ENCODE results near the gene SAP30. TPM values are rescaled to one million over a fixed set of nuclear protein-coding genes. Genes with fewer than 3 reads are reported as not detected.
A peak's percentile ranks its signal among the peaks of the same experiment; 100 is the strongest.

The SAP30 gene
- total and polyA plus RNA-seq, 9 donors = 10.7 to 32.3 (median 15.7) TPM

DNA sequence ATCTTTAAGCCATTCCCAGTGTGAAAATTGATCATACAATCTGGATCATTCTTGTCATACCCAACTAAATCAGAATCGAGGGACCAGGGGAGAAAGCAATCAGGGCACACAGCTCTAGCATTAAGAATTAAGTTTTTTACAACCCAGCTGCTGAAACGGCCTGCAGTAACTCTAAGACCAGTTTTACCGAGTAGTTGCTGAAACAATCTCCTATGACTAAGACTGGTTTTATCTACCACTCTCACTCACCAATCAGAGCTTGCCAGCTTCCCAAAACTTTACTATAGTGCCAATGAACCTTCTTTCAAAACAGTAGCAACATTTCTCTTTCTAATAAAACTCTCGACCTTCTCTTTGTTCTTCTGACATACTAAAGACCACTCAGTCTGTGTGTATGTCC, 2.8 kb upstream of the SAP30 start:
- no peak for DNase-seq
- WGBS, 3 donors = 26 to 40% (median 30%) methylated on average over 4 of the region's 4 CpGs
- H3K4me3 ChIP-seq = peak overlapping the region; percentile 10
- no peaks in the 10 kb centered on the region for H3K27me3 ChIP-seq
- H3K9me3 ChIP-seq = no peaks in the 10 kb centered on the region
- H3K27ac ChIP-seq = no peak overlapping the region
- H3K4me1 ChIP-seq (ENCODE audit: insufficient read depth) = peaks cover 5% of the 10 kb centered on the region
- TF ChIP-seq, protein P1, sequence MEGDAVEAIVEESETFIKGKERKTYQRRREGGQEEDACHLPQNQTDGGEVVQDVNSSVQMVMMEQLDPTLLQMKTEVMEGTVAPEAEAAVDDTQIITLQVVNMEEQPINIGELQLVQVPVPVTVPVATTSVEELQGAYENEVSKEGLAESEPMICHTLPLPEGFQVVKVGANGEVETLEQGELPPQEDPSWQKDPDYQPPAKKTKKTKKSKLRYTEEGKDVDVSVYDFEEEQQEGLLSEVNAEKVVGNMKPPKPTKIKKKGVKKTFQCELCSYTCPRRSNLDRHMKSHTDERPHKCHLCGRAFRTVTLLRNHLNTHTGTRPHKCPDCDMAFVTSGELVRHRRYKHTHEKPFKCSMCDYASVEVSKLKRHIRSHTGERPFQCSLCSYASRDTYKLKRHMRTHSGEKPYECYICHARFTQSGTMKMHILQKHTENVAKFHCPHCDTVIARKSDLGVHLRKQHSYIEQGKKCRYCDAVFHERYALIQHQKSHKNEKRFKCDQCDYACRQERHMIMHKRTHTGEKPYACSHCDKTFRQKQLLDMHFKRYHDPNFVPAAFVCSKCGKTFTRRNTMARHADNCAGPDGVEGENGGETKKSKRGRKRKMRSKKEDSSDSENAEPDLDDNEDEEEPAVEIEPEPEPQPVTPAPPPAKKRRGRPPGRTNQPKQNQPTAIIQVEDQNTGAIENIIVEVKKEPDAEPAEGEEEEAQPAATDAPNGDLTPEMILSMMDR (IDR thresholded peaks at IDR 0.05) = no peak
- no peak for TF ChIP-seq EP300 (IDR thresholded peaks at IDR 0.05)
- intact Hi-C loops (cut with DNase I) = loop anchor here in 1 of 4 donors (10.0 kb wide), 1 partner anchor 917 kb away; the partner anchor contains the start of genes CEP44 and FBXO8
- no peaks in the 10 kb centered on the region for H3K36me3 ChIP-seq

DNA sequence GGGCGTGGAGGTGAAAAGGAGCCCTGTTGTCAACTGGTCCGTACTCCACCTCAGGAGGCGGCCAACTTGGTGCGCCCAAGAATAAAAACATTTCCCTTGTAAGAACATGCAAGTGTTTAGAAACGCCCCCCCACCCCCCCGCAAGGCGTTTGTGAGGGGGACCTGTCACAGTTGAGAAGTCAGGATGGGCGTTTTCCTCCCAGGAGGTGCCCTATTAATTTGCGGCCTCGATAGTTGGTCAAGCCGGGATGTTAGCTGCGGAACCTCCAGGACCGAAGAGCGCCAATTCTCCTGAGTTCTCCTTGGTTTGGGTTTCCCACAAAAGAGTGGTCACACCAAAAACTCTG, 651 bp upstream of the SAP30 start:
- Histone ChIP-seq H3K9me3 (no peaks in the 10 kb centered on the region), H3K27me3 (no peaks in the 10 kb centered on the region), H3K36me3 (no peaks in the 10 kb centered on the region), H3K4me3 (peak overlapping the region; percentile 67), H3K4me1 (ENCODE audit: insufficient read depth) (peaks cover 6% of the 10 kb centered on the region), H3K27ac (peak overlapping the region; percentile 76 to 92)
- WGBS, 3 donors = 0 to 1% (median 0%) methylated on average over 14 of the region's 14 CpGs
- DNase-seq = peak; percentile 62 to 77 (median 73)
- intact Hi-C loops (cut with DNase I) = loop anchor here in 2 of 4 donors (2.0 to 5.0 kb wide), 2 partner anchors 35 to 38 kb away; partner anchors contain the start of gene HMGB2 (in 2 of the 2)
- TF ChIP-seq POLR2A (IDR thresholded peaks at IDR 0.05) (no peak), EP300 (IDR thresholded peaks at IDR 0.05) (no peak)
- TF ChIP-seq, protein P1 (IDR thresholded peaks at IDR 0.05) = no peak

DNA sequence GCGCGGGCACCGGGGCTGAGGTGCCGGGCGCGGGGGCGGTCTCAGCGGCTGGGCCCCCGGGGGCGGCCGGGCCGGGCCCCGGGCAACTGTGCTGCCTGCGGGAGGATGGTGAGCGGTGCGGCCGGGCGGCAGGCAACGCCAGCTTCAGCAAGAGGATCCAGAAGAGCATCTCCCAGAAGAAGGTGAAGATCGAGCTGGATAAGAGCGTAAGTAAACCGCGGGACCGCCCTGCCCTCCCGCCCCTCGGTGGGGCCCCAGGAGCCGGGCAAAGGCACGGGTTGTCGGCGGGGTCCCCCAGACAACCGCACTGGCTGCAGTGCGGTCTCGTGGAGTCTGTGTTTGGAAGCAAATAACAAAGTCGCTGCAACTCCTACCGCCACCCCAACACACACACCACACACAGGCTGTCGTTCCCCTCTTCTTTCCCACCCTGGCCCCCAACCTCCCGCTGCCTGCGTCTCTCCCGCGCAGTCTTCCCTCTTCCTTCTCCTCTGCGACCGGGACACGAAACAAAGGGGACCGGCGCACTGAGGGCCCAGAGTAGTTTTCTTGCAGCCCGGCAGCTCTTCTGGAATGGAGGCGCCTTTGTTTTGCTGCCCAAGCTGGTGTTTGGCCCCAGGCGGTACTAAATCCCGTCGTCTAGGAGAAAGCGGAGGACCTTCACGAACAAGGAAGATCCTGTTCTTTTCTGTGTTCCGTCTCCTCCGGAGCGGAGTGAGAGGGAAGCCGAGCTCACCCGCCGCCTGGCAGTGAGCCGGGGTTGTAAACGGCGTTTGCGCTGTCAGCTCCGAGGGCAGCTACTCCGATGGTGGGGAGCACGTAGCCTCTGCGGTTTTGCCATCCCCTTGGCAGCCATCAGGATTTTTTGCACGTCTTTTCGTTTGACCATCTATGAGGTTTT, 788 bp downstream of the SAP30 start:
- DNase-seq = peak; percentile 64 to 83 (median 76)

DNA sequence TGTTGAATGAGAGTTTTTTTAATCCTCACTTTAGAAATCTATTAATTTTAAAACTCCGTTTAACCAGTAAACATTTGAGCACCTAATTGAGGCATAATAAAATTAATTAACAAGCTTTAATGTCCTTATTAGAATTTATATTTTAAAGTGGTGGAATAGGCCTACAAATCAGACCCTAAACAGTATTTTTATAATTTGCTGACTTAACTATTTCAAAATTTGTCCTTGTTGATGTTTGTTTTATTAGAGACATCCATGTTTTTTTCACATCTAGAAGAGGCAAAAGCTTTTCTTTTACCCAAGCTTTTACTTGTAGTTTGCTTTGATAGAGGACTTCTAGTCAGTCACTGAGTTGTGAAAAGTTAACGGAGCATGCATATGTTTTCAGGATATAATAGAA, 3.8 kb downstream of the SAP30 start:
- no peak for DNase-seq
- no peak for TF ChIP-seq EP300 (IDR thresholded peaks at IDR 0.05)
- TF ChIP-seq POLR2A (IDR thresholded peaks at IDR 0.05) = no peak
- TF ChIP-seq, protein P1 (IDR thresholded peaks at IDR 0.05) = no peak
- H3K27ac ChIP-seq = no peak overlapping the region
- H3K4me3 ChIP-seq = no peak overlapping the region
- peaks cover 3% of the 10 kb centered on the region for H3K4me1 ChIP-seq (ENCODE audit: insufficient read depth)
- H3K36me3 ChIP-seq = no peaks in the 10 kb centered on the region
- no peaks in the 10 kb centered on the region for H3K27me3 ChIP-seq
- H3K9me3 ChIP-seq = no peaks in the 10 kb centered on the region
- intact Hi-C loops (cut with DNase I) = loop anchor here in 1 of 4 donors (5.0 kb wide), 1 partner anchor 42 kb away; the partner anchor contains the start of gene HMGB2
- 95 to 97% (median 95%) methylated on average over 2 of the region's 2 CpGs for WGBS, 3 donors

More for the DNA sequence above, 788 bp downstream of the SAP30 start:
- Histone ChIP-seq H3K27ac (peak overlapping the region; percentile 75 to 85), H3K36me3 (no peaks in the 10 kb centered on the region), H3K4me1 (ENCODE audit: insufficient read depth) (peaks cover 6% of the 10 kb centered on the region), H3K9me3 (no peaks in the 10 kb centered on the region), H3K27me3 (no peaks in the 10 kb centered on the region), H3K4me3 (peak overlapping the region; percentile 67)
- WGBS, 3 donors = 0 to 1% (median 1%) methylated on average over 65 to 68 of the region's 68 CpGs
- TF ChIP-seq, protein P1 (IDR thresholded peaks at IDR 0.05) = no peak
- TF ChIP-seq POLR2A (IDR thresholded peaks at IDR 0.05) (no peak), EP300 (IDR thresholded peaks at IDR 0.05) (no peak)
- intact Hi-C loops (cut with DNase I) = loop anchor here in 2 of 4 donors (2.0 to 5.0 kb wide), 2 partner anchors 37 to 39 kb away; partner anchors contain the start of gene HMGB2 (in 2 of the 2)
